Nephron progenitor cell (in vitro differentiated cells): ENCODE data around the gene SIGLEC8.

Experiments used
- DNase-seq: peaks from one replicate; pipeline ENCODE4 v3.0.0; 2021
- H3K27ac Mint-ChIP-seq: 2 replicates; pipeline ENCODE4 v1.8.0; 2021; ENCODE audit warnings: mild to moderate bottlenecking, moderate library complexity, mixed read lengths
- H3K27me3 Mint-ChIP-seq: 2 replicates; pipeline ENCODE4 v1.8.0; 2021; ENCODE audit warnings: mild to moderate bottlenecking, low read depth, mixed read lengths; ENCODE audit not compliant: poor library complexity
- H3K36me3 Mint-ChIP-seq: 2 replicates; pipeline ENCODE4 v1.8.0; 2021; ENCODE audit warnings: low read depth, mixed read lengths
- H3K4me1 Mint-ChIP-seq: 2 replicates; pipeline ENCODE4 v1.8.0; 2021; ENCODE audit warnings: mixed read lengths
- H3K4me3 Mint-ChIP-seq: 2 replicates; pipeline ENCODE4 v1.8.0; 2021; ENCODE audit warnings: mild to moderate bottlenecking, moderate library complexity, mixed read lengths
- H3K9me3 Mint-ChIP-seq: 2 replicates; pipeline ENCODE4 v1.8.0; 2021; ENCODE audit warnings: mild to moderate bottlenecking, moderate library complexity, mixed read lengths
- TF ChIP-seq, protein P1 (sequence below): fragments of 200-600 bp; sonication (generic); IDR thresholded peaks from 2 replicates; pipeline ENCODE4 v1.5.0; 2021; ENCODE audit warnings: antibody characterized with exemption

SIGLEC8 gene

GRCh38 chr19:51415187-51415586 is 43.1 kb downstream of the SIGLEC8 start:
- Mint-ChIP-seq H3K4me3 (no peak overlapping the region), H3K27me3 (peaks cover 8% of the 10 kb centered on the region), H3K4me1 (no peaks in the 10 kb centered on the region), H3K9me3 (no peaks in the 10 kb centered on the region), H3K27ac (no peak overlapping the region), H3K36me3 (no peaks in the 10 kb centered on the region)
- no peak for DNase-seq
- TF ChIP-seq, protein P1, sequence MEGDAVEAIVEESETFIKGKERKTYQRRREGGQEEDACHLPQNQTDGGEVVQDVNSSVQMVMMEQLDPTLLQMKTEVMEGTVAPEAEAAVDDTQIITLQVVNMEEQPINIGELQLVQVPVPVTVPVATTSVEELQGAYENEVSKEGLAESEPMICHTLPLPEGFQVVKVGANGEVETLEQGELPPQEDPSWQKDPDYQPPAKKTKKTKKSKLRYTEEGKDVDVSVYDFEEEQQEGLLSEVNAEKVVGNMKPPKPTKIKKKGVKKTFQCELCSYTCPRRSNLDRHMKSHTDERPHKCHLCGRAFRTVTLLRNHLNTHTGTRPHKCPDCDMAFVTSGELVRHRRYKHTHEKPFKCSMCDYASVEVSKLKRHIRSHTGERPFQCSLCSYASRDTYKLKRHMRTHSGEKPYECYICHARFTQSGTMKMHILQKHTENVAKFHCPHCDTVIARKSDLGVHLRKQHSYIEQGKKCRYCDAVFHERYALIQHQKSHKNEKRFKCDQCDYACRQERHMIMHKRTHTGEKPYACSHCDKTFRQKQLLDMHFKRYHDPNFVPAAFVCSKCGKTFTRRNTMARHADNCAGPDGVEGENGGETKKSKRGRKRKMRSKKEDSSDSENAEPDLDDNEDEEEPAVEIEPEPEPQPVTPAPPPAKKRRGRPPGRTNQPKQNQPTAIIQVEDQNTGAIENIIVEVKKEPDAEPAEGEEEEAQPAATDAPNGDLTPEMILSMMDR: no peak

DNA sequence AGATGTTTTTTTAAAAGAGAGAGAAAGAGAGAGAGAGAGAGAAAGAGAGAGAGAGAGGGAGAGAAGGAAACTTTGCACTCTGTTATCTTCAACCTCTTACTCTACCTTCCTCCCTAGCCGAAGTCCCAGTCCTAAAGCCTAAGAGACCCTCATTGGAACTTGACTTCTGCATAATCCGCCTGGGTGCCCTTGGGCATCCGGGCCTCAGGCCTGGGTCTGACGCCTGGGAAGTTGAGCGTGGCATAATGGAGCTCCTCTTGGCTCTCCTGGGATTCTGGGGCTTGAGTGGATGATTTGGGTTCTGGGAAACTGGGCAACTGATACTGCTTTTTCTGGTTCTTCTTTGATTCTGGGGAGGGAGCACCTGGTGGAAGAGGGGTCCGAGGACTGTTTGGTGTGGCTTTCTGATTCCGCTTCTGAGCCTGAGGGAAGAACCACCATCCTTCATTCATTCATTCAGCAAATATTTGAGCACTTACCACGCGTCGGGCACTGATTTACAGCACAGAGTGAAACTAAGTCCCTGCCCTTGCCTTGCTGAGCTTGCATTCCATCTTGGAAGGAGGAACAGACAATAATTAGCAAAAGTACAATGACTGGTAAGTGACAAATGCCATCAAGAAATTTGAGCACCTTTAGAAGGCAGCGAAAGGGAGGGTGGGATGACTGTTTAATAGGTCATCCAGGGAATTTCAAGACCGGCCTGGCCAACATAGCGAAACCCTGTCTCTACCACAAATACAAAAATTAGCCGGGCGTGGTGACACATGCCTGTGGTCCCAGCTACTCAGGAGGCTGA is 47.1 kb downstream of the SIGLEC8 start:
- no peak overlapping the region for H3K4me3 Mint-ChIP-seq
- DNase-seq: no peak
- peaks cover 5% of the 10 kb centered on the region for H3K27me3 Mint-ChIP-seq
- peaks cover 9% of the 10 kb centered on the region for H3K9me3 Mint-ChIP-seq
- TF ChIP-seq, protein P1: no peak
- peaks cover 4% of the 10 kb centered on the region for H3K4me1 Mint-ChIP-seq
- H3K36me3 Mint-ChIP-seq: peaks cover 3% of the 10 kb centered on the region
- peak overlapping the region; percentile 40 for H3K27ac Mint-ChIP-seq

- peaks cover 37% of the 10 kb centered on the region for H3K9me3 Mint-ChIP-seq
- no peak overlapping the region for H3K4me3 Mint-ChIP-seq
- TF ChIP-seq, protein P1: peak; percentile 50
- H3K27ac Mint-ChIP-seq: peak overlapping the region; percentile 22
- H3K27me3 Mint-ChIP-seq: peaks cover 6% of the 10 kb centered on the region
- peaks cover 26% of the 10 kb centered on the region for H3K36me3 Mint-ChIP-seq
- DNase-seq: no peak
- H3K4me1 Mint-ChIP-seq: peaks cover 4% of the 10 kb centered on the region
Observed at GRCh38 chr19:51407511-51408131, 50.6 kb downstream of the SIGLEC8 start.

- peaks cover 60% of the 10 kb centered on the region for H3K9me3 Mint-ChIP-seq
- no peak for DNase-seq
- peaks cover 51% of the 10 kb centered on the region for H3K36me3 Mint-ChIP-seq
- H3K27me3 Mint-ChIP-seq: peaks cover 6% of the 10 kb centered on the region
- no peak overlapping the region for H3K4me3 Mint-ChIP-seq
- no peak overlapping the region for H3K27ac Mint-ChIP-seq
- TF ChIP-seq, protein P1: no peak
- H3K4me1 Mint-ChIP-seq: peaks cover 13% of the 10 kb centered on the region
Observed at GRCh38 chr19:51402117-51402516, 56.1 kb downstream of the SIGLEC8 start.
